Lower lobe of right lung (tissue), 2 donors: ENCODE results near the gene OXA1L. TPM values are rescaled to one million over a fixed set of nuclear protein-coding genes. Genes with fewer than 3 reads are reported as not detected.
"Not testable (repeated sequence)": the region's sequence is repeated elsewhere in the genome, so short reads cannot be mapped to it uniquely, and the experiment has no call there.

Experiments used
- ATAC-seq, 2 donors: fragments of 200-7000 bp; cut with Tn5 transposase; one replicate each; pipeline ENCODE4 v1.9.1; 2020 to 2022; ENCODE audit warnings: mild to moderate bottlenecking in 2 of 2, moderate library complexity in 2 of 2
- DNase-seq: peaks from one replicate; pipeline ENCODE4 v3.0.0-alpha.2; 2020
- H3K27ac ChIP-seq: fragments of 200-600 bp; one replicate; pipeline ENCODE4 v1.8.0; 2022
- H3K27me3 ChIP-seq: fragments of 200-600 bp; one replicate; pipeline ENCODE4 v1.8.0; 2022; ENCODE audit warnings: low read depth
- H3K36me3 ChIP-seq: fragments of 200-600 bp; one replicate; pipeline ENCODE4 v1.8.0; 2022; ENCODE audit warnings: mild to moderate bottlenecking
- H3K4me1 ChIP-seq: fragments of 200-600 bp; one replicate; pipeline ENCODE4 v1.8.0; 2022
- H3K4me3 ChIP-seq: fragments of 200-600 bp; one replicate; pipeline ENCODE4 v1.8.0; 2022; ENCODE audit warnings: mild to moderate bottlenecking
- H3K9me3 ChIP-seq: fragments of 200-600 bp; one replicate; pipeline ENCODE4 v1.8.0; 2022
- intact Hi-C: fragments of 100-400 bp; cut with DNase I; formaldehyde crosslinking; loops from one replicate; pipeline ENCODE4 v1.11.0; 2022
- total RNA-seq: library from RNA; stranded (reverse); fragmentation: NEBNext Ultra II Directional; extraction: Animal tissue kit (Norgen Biotek cat#: 25700); gene quantifications from one replicate; pipeline ENCODE4 v1.2.1, GENCODE V29; 2021
- TF ChIP-seq, protein P1 (sequence below): fragments of 200-600 bp; IDR thresholded peaks from one replicate; pipeline ENCODE4 v1.8.0; 2022; ENCODE audit warnings: antibody characterized with exemption, mild to moderate bottlenecking
- donor health status: DM: no; HTN: yes; CAD: no; lungs with severe emphysema.

The OXA1L gene
- total RNA-seq, 1 donor from 2014 or later, result 115 TPM

DNA sequence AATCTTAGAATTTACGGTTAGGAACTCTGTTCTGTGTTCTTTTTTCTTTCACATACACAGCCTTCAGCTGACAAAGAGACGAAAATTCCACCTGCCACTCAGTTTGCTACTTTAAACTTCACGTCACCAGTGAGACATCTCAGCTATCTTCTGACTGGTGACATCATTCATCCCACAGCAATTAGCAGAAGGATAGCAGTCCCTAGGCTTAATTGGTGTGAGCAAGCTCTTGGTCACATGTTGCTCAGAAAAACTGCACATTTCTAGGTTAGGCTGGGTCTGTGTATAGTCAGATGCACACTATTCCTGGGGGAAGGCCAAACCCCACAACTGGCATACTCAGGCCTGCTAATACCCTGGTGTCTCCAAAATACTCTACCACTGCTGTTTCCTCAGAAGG lies 24.8 kb downstream of the OXA1L start:
- peak overlapping the region; percentile 58 for H3K27ac ChIP-seq
- peaks cover 6% of the 10 kb centered on the region for H3K4me1 ChIP-seq
- no peak overlapping the region for H3K4me3 ChIP-seq
- H3K9me3 ChIP-seq, result no peaks in the 10 kb centered on the region
- ATAC-seq (peak; percentile 34 to 64), DNase-seq (no peak)
- H3K27me3 ChIP-seq, result no peaks in the 10 kb centered on the region
- TF ChIP-seq, protein P1, sequence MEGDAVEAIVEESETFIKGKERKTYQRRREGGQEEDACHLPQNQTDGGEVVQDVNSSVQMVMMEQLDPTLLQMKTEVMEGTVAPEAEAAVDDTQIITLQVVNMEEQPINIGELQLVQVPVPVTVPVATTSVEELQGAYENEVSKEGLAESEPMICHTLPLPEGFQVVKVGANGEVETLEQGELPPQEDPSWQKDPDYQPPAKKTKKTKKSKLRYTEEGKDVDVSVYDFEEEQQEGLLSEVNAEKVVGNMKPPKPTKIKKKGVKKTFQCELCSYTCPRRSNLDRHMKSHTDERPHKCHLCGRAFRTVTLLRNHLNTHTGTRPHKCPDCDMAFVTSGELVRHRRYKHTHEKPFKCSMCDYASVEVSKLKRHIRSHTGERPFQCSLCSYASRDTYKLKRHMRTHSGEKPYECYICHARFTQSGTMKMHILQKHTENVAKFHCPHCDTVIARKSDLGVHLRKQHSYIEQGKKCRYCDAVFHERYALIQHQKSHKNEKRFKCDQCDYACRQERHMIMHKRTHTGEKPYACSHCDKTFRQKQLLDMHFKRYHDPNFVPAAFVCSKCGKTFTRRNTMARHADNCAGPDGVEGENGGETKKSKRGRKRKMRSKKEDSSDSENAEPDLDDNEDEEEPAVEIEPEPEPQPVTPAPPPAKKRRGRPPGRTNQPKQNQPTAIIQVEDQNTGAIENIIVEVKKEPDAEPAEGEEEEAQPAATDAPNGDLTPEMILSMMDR, result no peak
- H3K36me3 ChIP-seq, result no peaks in the 10 kb centered on the region
- intact Hi-C loops, result no loop called here

DNA sequence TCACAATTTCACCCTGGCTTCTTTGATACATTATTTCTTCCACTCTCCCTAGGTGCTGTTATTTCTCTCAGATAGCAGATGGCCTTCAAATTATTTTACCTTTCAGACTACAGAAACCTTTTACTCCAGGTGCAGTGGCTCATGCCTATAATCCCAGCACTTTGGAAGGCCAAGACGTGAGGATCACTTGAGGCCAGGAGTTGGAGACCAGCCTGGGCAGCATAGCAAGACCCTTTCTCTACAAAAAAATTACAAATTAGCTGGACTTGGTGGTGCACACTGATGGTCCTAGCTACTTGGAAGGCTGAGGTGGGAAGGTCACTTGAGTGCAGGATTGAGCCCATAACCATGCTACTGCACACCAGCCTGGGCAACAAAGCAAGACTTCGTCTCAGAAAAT lies 25.7 kb downstream of the OXA1L start:
- H3K9me3 ChIP-seq, result no peaks in the 10 kb centered on the region
- intact Hi-C loops, result no loop called here
- H3K36me3 ChIP-seq, result no peaks in the 10 kb centered on the region
- ATAC-seq (no peak), DNase-seq (no peak)
- H3K4me3 ChIP-seq, result no peak overlapping the region
- TF ChIP-seq, protein P1, result no peak
- no peaks in the 10 kb centered on the region for H3K27me3 ChIP-seq
- no peak overlapping the region for H3K27ac ChIP-seq
- H3K4me1 ChIP-seq, result peaks cover 6% of the 10 kb centered on the region

GRCh38 chr14:22793550-22793949 lies 27.1 kb downstream of the OXA1L start:
- intact Hi-C loops, H3K4me3 ChIP-seq, DNase-seq, H3K27ac ChIP-seq, ATAC-seq, H3K4me1 ChIP-seq, H3K27me3 ChIP-seq, H3K36me3 ChIP-seq, H3K9me3 ChIP-seq: not testable (repeated sequence)

GRCh38 chr14:22793976-22794375 lies 27.5 kb downstream of the OXA1L start:
- H3K9me3 ChIP-seq, result no peaks in the 10 kb centered on the region
- no peaks in the 10 kb centered on the region for H3K27me3 ChIP-seq
- intact Hi-C loops, result no loop called here
- DNase-seq (no peak), ATAC-seq (no peak)
- TF ChIP-seq, protein P1, result no peak
- no peak overlapping the region for H3K27ac ChIP-seq
- H3K4me3 ChIP-seq, result no peak overlapping the region
- peaks cover 8% of the 10 kb centered on the region for H3K4me1 ChIP-seq
- no peaks in the 10 kb centered on the region for H3K36me3 ChIP-seq

GRCh38 chr14:22794551-22794951 lies 28.1 kb downstream of the OXA1L start:
- ATAC-seq, result no peak

DNA sequence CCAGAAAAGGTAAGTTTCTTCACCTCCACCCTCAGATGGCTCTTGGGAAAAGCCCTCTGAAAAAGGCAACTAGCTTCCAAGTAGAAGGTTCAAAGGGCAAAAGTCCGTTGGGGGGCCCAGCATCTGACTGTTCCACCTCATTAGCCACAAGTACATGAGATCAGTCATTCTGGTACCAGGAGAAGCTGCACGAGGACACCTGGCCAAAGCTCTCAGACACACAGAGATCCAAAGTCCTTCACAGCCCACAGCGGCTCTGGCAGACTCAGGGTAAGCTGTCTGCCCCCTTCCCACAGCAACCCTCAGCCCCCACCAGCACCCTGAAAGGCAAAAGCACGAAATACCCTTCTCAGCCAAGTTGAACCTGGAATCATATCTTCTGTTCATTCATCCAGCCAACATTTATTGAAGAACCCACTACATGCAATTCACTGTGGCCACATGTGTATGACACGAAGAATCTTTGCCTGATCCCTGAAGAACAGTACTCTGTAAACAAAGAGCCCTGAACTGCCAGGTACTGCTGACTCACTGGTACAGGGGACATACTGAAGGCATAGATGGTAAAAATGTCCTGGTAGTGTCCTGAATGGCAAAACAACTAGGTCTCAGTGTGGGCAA lies 29.7 kb downstream of the OXA1L start:
- Histone ChIP-seq H3K27ac (no peak overlapping the region), H3K9me3 (no peaks in the 10 kb centered on the region), H3K27me3 (no peaks in the 10 kb centered on the region), H3K4me1 (peaks cover 4% of the 10 kb centered on the region), H3K36me3 (no peaks in the 10 kb centered on the region), H3K4me3 (no peak overlapping the region)
- DNase-seq (no peak), ATAC-seq (no peak)
- intact Hi-C loops, result no loop called here
- TF ChIP-seq, protein P1, result no peak

More at GRCh38 chr14:22794551-22794951, 28.1 kb downstream of the OXA1L start:
- Histone ChIP-seq H3K27me3 (no peaks in the 10 kb centered on the region), H3K4me1 (peaks cover 9% of the 10 kb centered on the region), H3K4me3 (no peak overlapping the region), H3K36me3 (no peaks in the 10 kb centered on the region), H3K27ac (no peak overlapping the region), H3K9me3 (no peaks in the 10 kb centered on the region)
- no peak for DNase-seq
- intact Hi-C loops, result no loop called here
- TF ChIP-seq, protein P1, result no peak
